ENCODE data around the gene HOXA7.

HOXA7 gene

DNA sequence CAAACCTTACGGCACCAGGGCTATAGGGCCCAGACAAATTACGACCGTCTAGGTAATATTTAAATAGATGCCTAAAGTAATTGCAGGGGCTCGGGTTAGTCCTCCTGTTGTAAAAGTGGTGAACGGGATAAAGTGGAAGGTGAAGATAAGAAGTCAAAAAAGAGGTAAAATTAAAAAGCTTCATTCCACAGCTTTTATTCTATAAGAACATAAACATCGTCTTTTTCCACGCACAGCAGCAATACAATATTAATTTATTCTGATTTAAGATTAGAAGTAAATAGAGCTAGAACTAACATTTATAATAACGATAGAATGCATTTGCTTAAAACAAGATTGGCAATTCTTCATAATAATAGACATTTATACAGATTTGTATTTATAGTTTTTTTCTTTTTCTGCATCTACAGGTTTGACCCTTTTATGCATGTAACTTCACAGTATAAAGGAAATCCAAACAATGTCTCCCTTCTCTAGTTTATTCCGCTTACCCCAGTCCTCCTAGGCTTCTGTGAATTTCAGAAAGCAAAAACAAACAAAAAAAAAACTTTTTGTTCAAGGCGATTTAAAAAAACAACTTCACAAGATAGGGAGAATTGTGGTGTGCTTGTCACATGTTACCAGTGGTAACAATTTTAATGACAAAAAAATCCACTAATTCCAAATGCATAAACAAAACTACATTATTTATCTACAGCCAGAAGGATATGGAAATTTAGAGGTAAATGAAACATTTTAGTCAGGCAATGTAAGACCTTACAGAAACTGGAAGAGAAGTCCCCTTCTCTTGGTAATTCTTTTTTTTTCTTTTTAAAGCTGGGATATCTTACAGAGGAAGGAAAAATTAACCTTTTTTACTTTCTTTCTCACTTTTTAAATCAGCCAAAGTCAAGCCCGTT is 14.2 kb upstream of the HOXA7 start:
- DNase-seq: no peak

DNA sequence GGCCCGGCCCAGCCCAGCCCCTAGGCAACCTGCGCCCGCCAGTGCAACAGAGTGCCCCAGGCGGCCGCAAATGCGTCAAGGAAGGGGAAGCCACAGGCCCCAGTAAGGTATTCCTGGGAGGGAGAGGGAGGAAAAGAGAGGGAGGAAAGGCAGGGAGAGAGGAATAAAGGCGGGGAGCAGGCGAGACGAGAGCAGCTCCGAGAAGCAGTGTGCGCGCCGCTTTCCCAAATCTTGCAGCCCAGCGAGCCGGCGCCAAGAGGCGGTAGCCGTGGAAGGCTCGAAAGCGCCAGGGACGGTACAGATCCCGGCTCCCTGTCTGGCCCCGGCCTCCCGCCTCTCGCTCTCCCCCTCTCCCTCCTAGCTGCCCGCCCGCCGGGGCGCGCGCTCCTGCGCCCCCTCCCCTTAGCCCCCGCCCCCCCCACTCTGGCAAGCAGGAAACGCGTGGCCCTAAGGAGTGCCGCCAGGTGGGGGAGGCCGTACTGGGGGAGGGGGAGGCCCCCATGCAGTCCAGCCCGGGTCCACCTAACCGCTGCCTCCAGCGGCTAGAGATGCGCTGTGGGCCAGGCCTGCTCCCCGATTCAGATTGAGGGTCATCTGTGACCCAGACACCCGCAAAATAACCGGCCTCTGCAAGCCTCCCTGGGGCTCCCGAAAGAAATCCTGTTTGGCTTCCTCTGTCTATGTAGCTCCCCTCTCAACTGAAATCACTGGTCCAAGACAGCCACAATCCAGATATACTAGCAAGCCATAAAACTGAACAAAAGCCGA is 13.4 kb upstream of the HOXA7 start:
- no peak for DNase-seq

DNA sequence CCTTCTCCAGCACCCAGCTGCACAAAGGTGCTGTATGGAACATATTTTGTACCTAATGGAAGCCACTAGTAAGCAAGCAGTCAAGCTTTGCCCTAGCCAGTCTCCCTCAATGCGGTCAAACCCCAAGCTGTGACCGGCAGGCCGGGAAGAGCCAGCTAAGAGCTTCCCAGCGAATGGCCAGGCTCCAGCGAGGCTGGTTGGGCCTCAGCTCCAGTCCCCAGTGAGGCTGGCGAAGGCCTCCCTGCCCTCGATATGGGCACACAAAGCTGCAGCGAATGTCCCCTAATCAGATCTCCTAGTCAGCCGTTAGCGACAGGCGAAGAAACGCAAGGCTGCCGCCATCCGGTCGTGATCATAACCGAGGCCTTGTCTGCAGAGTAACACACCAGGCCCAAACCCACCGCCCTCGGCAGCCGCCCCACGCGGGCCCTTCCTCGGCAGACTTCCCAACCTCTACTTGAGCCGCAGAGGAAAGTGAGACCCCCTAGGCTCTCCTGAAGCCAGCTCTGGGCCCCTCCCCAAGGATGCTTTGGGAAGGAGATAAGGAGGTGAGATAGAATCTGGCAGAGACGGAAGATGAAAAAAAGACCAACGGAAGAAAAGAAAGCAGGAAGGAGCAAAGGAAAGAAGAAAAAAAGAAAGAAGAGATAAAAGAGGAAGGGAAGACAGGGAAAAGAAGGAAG is 11.9 kb upstream of the HOXA7 start:
- DNase-seq: peak; percentile 56

DNA sequence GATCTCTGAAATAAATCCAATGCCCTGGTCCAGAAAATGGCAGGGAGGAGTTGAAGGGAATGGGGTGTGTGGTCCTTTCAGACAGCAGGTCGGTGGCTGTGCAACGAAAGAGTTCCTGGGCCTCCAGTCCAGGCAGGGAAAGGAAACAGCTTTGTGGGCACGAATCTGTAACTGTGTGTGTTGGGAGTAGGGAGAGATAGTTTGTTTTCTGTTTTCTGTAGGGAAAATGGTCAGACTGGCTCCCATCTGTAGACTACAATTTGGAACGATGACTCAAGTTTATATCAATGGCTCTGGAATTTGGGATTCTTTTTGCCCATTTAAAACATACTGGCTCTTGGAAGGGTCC is 11.4 kb upstream of the HOXA7 start:
- DNase-seq: no peak

DNA sequence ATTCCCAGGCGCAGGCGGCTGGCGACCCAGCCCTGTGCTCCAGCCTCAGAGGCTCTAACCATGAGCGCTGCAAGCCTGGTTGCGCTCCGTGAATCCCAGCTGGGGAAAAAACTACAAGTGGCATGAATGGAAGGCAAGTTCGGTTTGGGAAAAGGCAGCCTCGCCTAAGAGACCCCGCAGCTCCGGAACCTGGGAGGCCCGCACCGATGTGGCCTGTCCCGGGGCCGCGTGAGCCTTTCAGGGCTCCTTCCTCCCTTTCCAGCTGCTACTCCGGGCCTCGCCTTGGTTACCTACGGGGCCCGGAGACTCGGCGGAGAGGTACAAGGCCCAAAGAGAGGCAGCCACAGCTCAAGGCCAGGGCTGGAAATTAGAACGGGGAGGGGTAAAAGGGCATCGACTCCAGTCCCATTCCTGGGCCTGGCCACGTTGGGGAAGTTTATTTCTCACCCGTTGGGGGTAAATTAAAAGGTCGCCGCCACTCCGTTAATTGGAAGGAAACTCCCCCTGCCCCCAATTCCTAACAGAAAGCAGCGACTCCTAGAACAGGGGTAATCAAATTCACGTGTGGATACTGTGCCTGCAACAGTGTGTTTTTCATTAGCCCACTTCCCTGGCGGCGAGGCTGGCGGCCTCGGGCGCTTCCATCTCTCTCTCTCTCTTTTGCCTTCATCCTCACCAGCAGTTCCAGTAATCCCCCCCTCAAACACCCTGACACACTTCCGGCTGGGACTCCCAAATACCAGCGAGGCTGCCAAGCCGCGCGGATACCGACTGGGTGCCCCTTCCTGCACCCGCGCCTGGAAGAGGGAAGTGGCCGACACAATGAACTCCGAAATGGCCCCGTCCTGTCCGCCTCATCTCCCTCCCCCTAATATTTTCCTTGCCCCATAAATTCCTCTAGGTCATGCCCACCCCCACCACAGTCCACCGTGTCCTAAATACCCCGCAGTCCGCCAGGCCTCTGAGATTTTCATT is 10.3 kb upstream of the HOXA7 start:
- DNase-seq: no peak

DNA sequence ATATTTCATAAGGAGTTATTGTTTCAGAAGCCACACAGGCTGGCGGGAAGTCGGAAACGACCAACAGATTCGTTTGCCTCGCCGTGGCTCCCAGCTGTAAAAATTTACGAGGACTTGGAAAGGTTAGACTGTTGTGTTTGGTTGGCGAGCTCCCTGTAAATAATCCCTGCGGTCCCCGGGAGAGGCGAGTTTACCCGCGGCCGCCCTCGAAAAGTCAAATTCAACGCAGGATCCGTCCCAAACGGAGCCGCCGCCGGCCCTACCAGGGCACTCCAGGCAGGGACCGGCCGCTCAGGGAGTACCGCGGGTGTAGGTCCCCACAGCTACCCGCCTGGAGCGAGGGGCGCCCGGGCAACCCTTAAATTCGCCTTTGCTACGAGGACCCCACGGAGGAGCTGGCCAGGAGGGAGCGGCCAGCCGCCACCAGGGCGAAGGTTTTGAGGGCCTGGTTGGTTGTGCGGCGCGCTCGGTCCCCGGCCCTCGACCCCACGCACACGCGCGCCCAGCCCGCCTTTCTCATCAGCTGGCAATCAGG is 9.6 kb upstream of the HOXA7 start:
- no peak for DNase-seq

DNA sequence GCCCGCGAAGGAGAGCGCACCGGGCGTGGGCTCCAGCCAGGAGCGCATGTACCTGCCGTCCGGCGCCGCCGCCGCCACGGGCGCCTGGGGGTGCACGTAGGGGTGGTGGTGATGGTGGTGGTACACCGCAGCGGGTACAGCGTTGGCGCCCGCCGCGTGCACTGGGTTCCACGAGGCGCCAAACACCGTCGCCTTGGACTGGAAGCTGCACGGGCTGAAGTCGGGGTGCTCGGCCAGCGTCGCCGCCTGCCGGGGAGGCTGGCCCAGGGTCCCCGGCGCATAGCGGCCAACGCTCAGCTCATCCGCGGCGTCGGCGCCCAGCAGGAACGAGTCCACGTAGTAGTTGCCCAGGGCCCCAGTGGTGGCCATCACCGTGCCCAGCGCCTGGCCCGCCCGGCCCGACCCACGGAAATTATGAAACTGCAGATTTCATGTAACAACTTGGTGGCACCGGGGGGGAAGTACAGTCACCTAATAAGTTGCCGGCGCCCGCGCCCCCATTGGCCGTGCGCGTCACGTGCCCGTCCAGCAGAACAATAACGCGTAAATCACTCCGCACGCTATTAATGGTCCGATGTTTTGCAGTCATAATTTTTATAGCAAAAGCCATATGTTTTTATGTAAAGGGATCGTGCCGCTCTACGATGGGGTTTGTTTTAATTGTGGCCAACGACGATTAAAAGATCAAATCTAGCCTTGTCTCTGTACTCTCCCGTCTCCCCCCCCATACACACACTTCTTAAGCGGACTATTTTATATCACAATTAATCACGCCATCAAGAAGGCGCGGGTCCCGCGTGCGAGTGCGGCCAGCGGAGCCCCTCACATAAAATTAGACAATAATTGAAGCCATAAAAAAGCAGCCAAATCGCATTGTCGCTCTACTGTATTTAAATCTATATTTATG is 8.9 kb upstream of the HOXA7 start, which contains the start of gene HOXA9:
TSS of gene HOXA9 (minus strand) at position 449 of the 907 bp plus-strand sequence. CDS start at position 369, 80 bp downstream.
- no peak for DNase-seq

DNA sequence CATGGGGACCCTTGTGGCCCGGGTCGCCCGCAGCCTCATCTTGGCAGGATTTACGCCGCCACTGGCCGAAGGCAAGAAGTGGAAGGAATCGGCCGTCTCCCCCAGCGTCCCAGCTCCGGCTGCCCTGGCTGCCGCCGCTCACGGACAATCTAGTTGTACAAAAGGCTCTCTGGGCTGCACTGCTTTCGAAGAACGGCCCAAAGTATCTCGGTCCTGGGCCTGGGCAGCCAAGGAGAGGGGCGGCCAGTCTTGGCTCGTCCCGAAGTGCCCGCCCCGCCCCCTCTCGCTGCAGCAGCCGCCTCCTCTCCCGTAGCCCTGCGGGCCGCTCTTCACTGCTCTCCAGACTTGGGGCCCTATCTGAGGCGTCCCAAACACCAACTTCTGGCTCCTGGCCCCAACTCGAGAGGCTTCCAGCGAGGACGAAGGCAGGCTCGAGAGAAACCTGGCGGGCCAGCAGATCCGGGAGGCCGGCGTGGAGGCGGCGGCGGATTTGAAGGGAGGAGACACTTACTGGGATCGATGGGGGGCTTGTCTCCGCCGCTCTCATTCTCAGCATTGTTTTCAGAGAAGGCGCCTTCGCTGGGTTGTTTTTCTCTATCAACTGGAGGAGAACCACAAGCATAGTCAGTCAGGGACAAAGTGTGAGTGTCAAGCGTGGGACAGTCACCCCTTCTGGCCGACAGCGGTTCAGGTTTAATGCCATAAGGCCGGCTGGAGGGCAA is 8.1 kb upstream of the HOXA7 start:
- no peak for DNase-seq

DNA sequence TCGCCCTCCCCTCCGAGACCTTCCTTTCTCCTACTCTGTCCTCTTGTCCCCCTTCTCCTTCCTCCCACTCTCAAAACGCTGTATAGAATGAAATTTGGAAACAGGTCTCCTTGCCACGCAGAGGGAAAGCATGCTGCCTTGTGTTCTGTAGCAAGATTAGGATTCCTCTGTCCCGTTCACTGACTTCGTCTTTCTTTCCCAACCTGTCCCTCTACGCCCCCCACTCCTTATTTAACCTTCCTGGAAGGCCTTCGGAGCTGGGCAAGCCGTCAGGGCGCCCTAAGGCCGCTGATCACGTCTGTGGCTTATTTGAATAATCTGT is 7.5 kb upstream of the HOXA7 start:
- no peak for DNase-seq

DNA sequence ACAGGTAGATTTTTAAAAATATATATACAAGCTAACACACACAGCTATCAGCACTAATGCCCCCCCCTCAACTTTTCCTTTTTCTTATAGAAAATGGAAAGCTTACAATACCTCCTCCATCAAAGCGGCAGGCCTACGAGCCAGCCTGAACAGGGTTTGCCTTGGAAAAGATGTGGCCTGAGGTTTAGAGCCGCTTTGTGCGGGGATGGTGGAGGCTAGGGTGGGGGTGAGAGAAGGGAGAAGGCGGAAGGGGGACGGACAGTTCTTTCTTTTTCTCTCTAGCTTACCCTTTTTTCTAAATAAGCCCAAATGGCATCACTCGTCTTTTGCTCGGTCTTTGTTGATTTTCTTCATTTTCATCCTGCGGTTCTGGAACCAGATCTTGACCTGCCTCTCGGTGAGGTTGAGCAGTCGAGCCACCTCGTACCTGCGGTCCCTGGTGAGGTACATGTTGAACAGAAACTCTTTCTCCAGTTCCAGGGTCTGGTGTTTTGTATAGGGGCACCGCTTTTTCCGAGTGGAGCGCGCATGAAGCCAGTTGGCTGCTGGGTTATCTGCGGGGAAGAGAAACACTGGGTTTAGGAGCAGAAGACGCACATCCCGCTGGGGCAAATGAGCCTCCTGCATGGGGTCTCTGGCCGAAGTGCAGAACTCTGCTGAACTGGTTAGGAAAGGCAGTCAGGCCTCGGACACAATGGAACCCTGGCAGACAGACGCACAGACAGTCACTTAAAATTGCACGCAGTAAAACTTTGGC is 7.0 kb upstream of the HOXA7 start:
- DNase-seq: no peak

DNA sequence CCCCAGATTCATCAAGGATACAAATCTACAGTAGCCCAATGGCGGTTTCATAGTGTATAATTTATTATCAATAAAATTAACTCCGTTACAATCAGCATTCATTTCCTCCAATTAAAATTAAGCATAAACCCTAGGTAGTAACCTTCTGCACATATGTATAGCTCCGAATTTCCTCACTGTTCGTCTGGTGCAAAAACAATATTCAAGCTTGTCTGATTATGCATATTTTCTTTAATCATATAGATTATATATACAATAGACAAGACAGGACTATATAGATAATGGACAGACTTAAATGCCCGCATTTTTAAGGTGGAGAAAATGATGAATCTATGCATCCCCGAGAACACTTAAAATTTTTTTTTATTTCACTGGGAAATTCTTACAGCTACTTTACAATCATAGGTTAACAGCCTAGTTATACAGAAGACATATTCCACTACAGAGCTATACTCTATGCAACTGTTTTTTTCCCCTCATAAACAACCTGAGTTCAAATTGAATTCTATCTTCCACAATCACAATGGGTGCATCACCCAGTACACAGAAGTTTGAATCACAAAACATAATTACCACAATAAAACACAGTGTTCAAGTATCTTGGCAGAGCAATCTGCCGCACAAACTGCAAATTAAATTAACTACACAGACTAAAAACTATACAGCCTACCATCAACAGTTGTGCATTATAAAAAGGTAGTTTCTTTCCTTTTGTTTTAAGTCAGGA is 6.2 kb upstream of the HOXA7 start:
- no peak for DNase-seq

DNA sequence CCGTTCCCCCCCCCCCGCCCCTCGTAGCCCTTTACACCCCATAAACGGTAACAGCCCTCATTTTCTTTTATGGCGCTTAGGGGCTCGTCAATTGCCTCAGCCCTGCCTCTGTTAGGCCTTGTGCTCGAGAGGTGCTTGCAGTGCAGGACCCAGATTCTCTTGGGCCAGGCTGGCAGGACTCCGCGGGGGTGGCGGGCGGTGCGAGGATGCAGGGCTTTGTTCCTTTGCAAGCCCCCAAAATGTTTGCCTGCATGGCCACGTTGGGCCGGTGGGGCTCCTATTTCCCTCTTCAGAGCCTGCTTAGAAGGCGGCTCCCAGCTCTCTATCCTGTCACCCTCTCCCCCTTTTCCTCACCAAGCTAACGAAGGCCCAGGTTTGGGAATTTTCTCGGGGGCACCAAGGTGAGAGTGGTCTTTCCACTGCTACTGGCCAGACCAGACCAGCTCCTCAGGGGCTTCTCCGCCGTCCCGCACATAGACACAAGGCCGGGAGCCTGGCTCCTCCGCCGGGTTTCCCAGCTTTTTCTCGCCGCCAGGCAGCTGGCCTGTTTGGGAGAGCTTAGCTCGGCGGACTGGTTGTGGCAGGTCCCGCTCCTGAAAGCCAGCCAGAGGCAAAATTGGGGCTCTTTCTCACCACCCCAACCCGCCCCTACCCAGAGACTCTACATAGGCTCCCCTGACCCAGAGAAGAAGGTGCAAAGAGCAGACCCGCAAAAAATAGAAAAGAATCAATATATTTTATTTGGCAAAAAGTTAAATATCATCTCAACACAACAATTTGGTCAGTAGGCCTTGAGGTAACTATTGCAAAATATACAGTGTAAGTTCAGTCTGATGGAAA is 5.5 kb upstream of the HOXA7 start:
- DNase-seq: no peak

DNA sequence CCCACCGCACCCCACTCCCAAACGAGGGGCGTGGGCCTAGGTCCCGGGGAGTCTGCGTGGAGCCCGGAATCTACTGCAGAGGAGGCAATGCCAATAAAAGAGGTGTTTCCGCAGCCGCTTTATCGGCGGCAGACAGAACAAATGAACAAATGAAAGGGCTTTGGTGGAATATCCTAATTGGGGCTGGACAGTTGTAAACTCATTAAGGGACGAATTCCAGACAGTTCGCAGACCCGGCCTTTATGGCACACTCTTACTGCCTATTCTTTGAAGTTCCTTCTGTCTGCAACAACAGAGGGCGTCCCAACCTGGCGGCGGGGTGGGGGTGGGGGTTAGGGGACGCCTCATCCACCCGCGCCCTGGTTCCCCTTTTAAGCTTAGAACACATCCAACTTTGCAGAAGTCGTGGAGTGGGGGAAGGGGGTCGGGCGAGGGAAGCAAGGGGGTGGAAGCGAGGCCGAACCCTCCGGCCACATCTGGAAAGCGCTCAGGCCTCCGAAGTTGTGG is 4.8 kb upstream of the HOXA7 start:
- DNase-seq: no peak

DNA sequence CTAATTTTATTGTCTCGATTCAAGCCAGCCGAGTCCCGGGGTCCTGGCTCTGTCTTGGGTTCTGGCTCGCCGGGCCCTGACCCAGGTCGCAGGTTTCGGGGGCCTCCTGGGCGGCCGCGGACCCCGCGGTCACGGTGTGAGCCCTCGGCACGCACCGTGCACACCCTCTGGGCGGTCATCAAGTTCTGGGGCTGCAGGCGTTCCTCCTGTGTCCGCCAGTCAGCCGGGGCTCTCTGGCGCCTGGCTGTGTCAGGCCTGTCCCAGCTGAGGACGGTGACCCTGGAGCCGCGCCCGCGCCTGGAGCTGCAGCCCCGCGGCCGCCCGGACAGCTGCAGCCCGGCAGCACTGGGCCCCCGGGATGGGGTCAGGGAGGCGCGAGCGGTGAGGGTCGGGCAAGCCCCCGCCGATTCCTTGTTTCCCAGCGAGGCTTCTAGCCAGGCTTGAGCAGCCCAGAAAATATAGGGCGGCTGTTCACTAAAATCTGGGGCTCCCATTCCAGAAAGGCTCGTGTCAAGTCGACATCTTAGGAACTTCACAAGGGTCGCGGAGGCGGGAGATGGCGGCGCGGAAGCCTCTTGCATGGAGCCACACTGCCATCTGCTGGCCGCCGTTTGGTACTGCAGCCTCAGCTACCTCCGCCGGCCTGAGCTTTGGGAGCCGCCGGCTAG is 4.2 kb upstream of the HOXA7 start:
- peak; percentile 88 for DNase-seq

DNA sequence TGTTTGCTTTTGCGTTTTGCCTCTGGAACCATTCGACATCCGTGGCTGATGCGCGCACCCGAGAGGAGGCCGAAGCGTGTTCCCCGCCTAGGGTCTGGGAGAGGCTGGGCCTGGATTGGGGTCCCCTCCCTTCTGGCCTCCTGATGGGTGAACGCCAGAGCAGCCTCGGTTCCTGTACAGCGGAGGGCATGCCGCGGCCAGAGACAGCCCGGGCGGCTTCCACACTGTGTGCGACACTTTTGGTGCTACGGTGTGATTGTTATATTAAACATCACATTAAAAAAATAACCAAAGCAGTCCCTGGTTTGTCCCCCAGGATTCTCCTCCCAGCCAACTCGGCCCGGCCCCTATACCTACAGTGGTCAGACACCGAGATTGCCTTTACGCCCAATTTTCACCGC is 3.7 kb upstream of the HOXA7 start:
- DNase-seq: no peak

DNA sequence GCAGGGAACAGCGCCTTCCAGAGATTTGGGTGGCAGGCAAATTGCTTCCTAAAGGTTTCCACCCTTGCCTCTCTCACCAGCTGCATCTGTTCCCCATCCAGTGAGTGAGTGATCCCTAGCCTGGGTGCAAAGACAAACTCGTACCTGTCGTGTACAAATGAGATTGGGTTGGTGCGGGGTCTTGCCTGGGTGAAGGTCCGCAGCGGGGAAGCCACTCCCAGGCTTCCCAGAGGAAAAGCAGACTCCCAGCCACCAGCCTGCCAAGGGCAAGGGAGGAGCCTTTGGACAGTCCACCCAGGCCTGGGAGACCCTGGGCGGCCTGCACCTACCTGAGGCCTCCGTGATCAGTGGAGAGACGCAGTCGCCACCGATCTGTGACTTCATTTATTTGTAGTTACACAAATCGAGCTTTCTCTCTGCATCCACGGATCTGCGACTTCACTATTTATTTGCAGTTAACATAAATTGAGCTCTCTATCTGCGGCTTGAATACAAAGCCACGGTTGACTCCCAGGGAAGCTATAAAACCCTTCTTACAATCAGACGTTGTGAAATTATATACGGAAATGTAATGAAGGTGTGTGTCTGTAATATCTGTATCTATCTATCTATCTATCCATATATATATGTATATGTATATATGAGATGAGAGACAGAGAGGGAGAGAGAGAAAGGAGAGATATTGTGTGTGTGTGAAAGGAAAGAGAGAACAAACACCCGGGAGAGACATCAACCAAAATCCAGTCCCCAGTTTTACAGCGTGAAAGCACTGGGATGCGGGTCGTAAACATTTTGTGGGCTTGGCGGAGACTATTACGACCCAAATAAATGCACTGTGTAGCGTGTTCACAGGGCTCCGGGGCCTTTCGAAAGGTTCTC is 3.0 kb upstream of the HOXA7 start:
- DNase-seq: no peak
